Measurements from ENCODE around the gene TMEM200A. TPM values are rescaled to one million over a fixed set of nuclear protein-coding genes. Genes with fewer than 3 reads are reported as not detected.

The TMEM200A gene
- total RNA-seq, 1 donor from 2014 or later, result 3.5 TPM

DNA sequence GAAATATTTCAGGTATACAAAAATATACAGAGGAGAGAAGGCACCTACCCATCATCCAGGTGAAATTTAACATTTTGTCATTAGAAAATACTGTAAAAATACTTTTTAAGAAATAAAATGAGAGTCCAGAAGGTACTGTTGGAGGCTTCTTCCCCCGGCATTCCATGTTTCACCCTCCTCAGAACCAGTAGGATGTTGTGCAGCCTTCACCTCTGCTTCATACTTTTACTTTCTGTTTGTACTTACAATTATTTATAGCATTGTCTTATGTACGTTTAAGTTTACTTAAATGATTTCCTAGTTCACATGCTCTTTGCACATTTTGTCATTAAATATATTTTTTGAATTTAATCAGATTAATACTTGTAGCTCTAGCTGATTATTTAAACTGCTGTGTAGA is 30.9 kb downstream of the TMEM200A start:
- Mint-ChIP-seq H3K4me1 (ENCODE audit: unreplicated experiment) (no peaks in the 10 kb centered on the region), H3K4me3 (ENCODE audit: unreplicated experiment) (no peak overlapping the region), H3K9me3 (ENCODE audit: unreplicated experiment) (no peaks in the 10 kb centered on the region), H3K36me3 (ENCODE audit: low read depth, unreplicated experiment) (no peaks in the 10 kb centered on the region), H3K27me3 (ENCODE audit: unreplicated experiment) (no peaks in the 10 kb centered on the region), H3K27ac (ENCODE audit: unreplicated experiment) (no peak overlapping the region)
- DNase-seq (ENCODE audit: low spot score), result no peak
- TF ChIP-seq CTCF (IDR thresholded peaks at IDR 0.05; ENCODE audit: unreplicated experiment), result no peak

- Mint-ChIP-seq H3K27ac (ENCODE audit: unreplicated experiment) (no peak overlapping the region), H3K4me1 (ENCODE audit: unreplicated experiment) (no peaks in the 10 kb centered on the region), H3K9me3 (ENCODE audit: unreplicated experiment) (no peaks in the 10 kb centered on the region), H3K27me3 (ENCODE audit: unreplicated experiment) (no peaks in the 10 kb centered on the region), H3K4me3 (ENCODE audit: unreplicated experiment) (no peak overlapping the region), H3K36me3 (ENCODE audit: low read depth, unreplicated experiment) (no peaks in the 10 kb centered on the region)
- TF ChIP-seq CTCF (IDR thresholded peaks at IDR 0.05; ENCODE audit: unreplicated experiment), result no peak
- DNase-seq (ENCODE audit: low spot score), result no peak
Observed at GRCh38 chr6:130405549-130405948, 39.7 kb downstream of the TMEM200A start.

- no peak for TF ChIP-seq CTCF (IDR thresholded peaks at IDR 0.05; ENCODE audit: unreplicated experiment)
- Mint-ChIP-seq H3K9me3 (ENCODE audit: unreplicated experiment) (no peaks in the 10 kb centered on the region), H3K4me1 (ENCODE audit: unreplicated experiment) (no peaks in the 10 kb centered on the region), H3K27ac (ENCODE audit: unreplicated experiment) (no peak overlapping the region), H3K4me3 (ENCODE audit: unreplicated experiment) (no peak overlapping the region), H3K27me3 (ENCODE audit: unreplicated experiment) (no peaks in the 10 kb centered on the region), H3K36me3 (ENCODE audit: low read depth, unreplicated experiment) (no peaks in the 10 kb centered on the region)
- DNase-seq (ENCODE audit: low spot score), result no peak
Observed at GRCh38 chr6:130407032-130407431, 41.2 kb downstream of the TMEM200A start.

GRCh38 chr6:130409418-130410100 is 43.7 kb downstream of the TMEM200A start:
- no peak for TF ChIP-seq CTCF (IDR thresholded peaks at IDR 0.05; ENCODE audit: unreplicated experiment)
- H3K4me1 Mint-ChIP-seq (ENCODE audit: unreplicated experiment), result no peaks in the 10 kb centered on the region
- no peak for DNase-seq (ENCODE audit: low spot score)
- no peaks in the 10 kb centered on the region for H3K27me3 Mint-ChIP-seq (ENCODE audit: unreplicated experiment)
- H3K36me3 Mint-ChIP-seq (ENCODE audit: low read depth, unreplicated experiment), result peaks cover 5% of the 10 kb centered on the region
- no peak overlapping the region for H3K27ac Mint-ChIP-seq (ENCODE audit: unreplicated experiment)
- no peaks in the 10 kb centered on the region for H3K9me3 Mint-ChIP-seq (ENCODE audit: unreplicated experiment)
- H3K4me3 Mint-ChIP-seq (ENCODE audit: unreplicated experiment), result no peak overlapping the region

GRCh38 chr6:130411481-130411880 is 45.7 kb downstream of the TMEM200A start:
- H3K4me3 Mint-ChIP-seq (ENCODE audit: unreplicated experiment), result no peak overlapping the region
- H3K4me1 Mint-ChIP-seq (ENCODE audit: unreplicated experiment), result no peaks in the 10 kb centered on the region
- no peaks in the 10 kb centered on the region for H3K9me3 Mint-ChIP-seq (ENCODE audit: unreplicated experiment)
- no peaks in the 10 kb centered on the region for H3K27me3 Mint-ChIP-seq (ENCODE audit: unreplicated experiment)
- DNase-seq (ENCODE audit: low spot score), result no peak
- no peak overlapping the region for H3K27ac Mint-ChIP-seq (ENCODE audit: unreplicated experiment)
- no peak for TF ChIP-seq CTCF (IDR thresholded peaks at IDR 0.05; ENCODE audit: unreplicated experiment)
- peaks cover 5% of the 10 kb centered on the region for H3K36me3 Mint-ChIP-seq (ENCODE audit: low read depth, unreplicated experiment)
